Measurements from ENCODE around the gene TIMM23B.
A peak's percentile ranks its signal among the peaks of the same experiment; 100 is the strongest.
"Not testable (repeated sequence)": the region's sequence is repeated elsewhere in the genome, so short reads cannot be mapped to it uniquely, and the experiment has no call there.

The TIMM23B gene

GRCh38 chr10:49931276-49931675, 10.6 kb upstream of the TIMM23B start:
- H3K27ac ChIP-seq (ENCODE audit: low read depth in 2 of 2, low read length in 2 of 2); H3K36me3 ChIP-seq (ENCODE audit: control insufficient read depth in 2 of 2, insufficient read depth in 2 of 2, low read length in 2 of 2); H3K27me3 ChIP-seq (ENCODE audit: control insufficient read depth in 2 of 2, insufficient read depth in 2 of 2, low read length in 2 of 2); H3K9ac ChIP-seq (ENCODE audit: low read depth in 1 of 2, low read length in 2 of 2); H3K9me3 ChIP-seq (ENCODE audit: control insufficient read depth in 2 of 2, low read length in 2 of 2); H3K4me1 ChIP-seq (ENCODE audit: control insufficient read depth in 2 of 2, insufficient read depth in 2 of 2, low read length in 2 of 2); H3K4me3 ChIP-seq (ENCODE audit: low read length in 2 of 2): not testable (repeated sequence)

- not testable (repeated sequence) for H3K9me3 ChIP-seq (ENCODE audit: control insufficient read depth in 2 of 2, low read length in 2 of 2); H3K9ac ChIP-seq (ENCODE audit: low read depth in 1 of 2, low read length in 2 of 2); H3K4me1 ChIP-seq (ENCODE audit: control insufficient read depth in 2 of 2, insufficient read depth in 2 of 2, low read length in 2 of 2); H3K27me3 ChIP-seq (ENCODE audit: control insufficient read depth in 2 of 2, insufficient read depth in 2 of 2, low read length in 2 of 2); H3K36me3 ChIP-seq (ENCODE audit: control insufficient read depth in 2 of 2, insufficient read depth in 2 of 2, low read length in 2 of 2); H3K27ac ChIP-seq (ENCODE audit: low read depth in 2 of 2, low read length in 2 of 2); H3K4me3 ChIP-seq (ENCODE audit: low read length in 2 of 2)
These were observed 9.7 kb upstream of the TIMM23B start for GRCh38 chr10:49931959-49932728.

GRCh38 chr10:49942339-49942705, 469 bp downstream of the TIMM23B start:
- H3K4me3 ChIP-seq (ENCODE audit: low read length in 2 of 2), result peak overlapping the region; percentile 80 to 88
- not testable (repeated sequence) for H3K36me3 ChIP-seq (ENCODE audit: control insufficient read depth in 2 of 2, insufficient read depth in 2 of 2, low read length in 2 of 2); H3K27me3 ChIP-seq (ENCODE audit: control insufficient read depth in 2 of 2, insufficient read depth in 2 of 2, low read length in 2 of 2); H3K4me1 ChIP-seq (ENCODE audit: control insufficient read depth in 2 of 2, insufficient read depth in 2 of 2, low read length in 2 of 2); H3K9me3 ChIP-seq (ENCODE audit: control insufficient read depth in 2 of 2, low read length in 2 of 2)
- peak overlapping the region; percentile 68 to 69 for H3K9ac ChIP-seq (ENCODE audit: low read depth in 1 of 2, low read length in 2 of 2)
- peak overlapping the region in 1 of 2 donors; percentile 38 for H3K27ac ChIP-seq (ENCODE audit: low read depth in 2 of 2, low read length in 2 of 2)

GRCh38 chr10:49943607-49944006, 1.8 kb downstream of the TIMM23B start:
- not testable (repeated sequence) for H3K27ac ChIP-seq (ENCODE audit: low read depth in 2 of 2, low read length in 2 of 2); H3K36me3 ChIP-seq (ENCODE audit: control insufficient read depth in 2 of 2, insufficient read depth in 2 of 2, low read length in 2 of 2); H3K4me1 ChIP-seq (ENCODE audit: control insufficient read depth in 2 of 2, insufficient read depth in 2 of 2, low read length in 2 of 2); H3K9me3 ChIP-seq (ENCODE audit: control insufficient read depth in 2 of 2, low read length in 2 of 2); H3K27me3 ChIP-seq (ENCODE audit: control insufficient read depth in 2 of 2, insufficient read depth in 2 of 2, low read length in 2 of 2); H3K4me3 ChIP-seq (ENCODE audit: low read length in 2 of 2); H3K9ac ChIP-seq (ENCODE audit: low read depth in 1 of 2, low read length in 2 of 2)

- not testable (repeated sequence) for H3K4me1 ChIP-seq (ENCODE audit: control insufficient read depth in 2 of 2, insufficient read depth in 2 of 2, low read length in 2 of 2); H3K4me3 ChIP-seq (ENCODE audit: low read length in 2 of 2); H3K9ac ChIP-seq (ENCODE audit: low read depth in 1 of 2, low read length in 2 of 2); H3K27me3 ChIP-seq (ENCODE audit: control insufficient read depth in 2 of 2, insufficient read depth in 2 of 2, low read length in 2 of 2); H3K36me3 ChIP-seq (ENCODE audit: control insufficient read depth in 2 of 2, insufficient read depth in 2 of 2, low read length in 2 of 2); H3K27ac ChIP-seq (ENCODE audit: low read depth in 2 of 2, low read length in 2 of 2); H3K9me3 ChIP-seq (ENCODE audit: control insufficient read depth in 2 of 2, low read length in 2 of 2)
These were observed 6.3 kb downstream of the TIMM23B start for GRCh38 chr10:49948142-49948541.

DNA sequence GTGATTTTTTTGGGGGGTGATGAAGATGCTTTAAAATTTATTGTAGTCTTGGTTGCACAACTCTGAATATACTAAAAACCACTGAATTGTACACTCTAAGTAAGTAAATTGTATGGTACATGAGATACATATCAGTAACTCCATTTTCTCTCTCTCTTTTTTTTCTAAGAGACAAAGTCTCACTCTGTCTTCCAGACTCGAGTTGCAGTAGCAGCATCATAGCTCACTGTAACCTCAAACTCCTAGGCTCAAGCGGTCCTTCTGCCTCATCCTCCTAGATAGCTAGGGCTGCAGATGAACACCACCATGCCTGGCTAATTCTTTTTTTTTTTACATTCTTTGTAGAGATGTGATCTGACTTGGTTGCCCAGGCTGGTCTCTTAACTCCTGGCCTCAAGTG, 6.9 kb downstream of the TIMM23B start:
- H3K9me3 ChIP-seq (ENCODE audit: control insufficient read depth in 2 of 2, low read length in 2 of 2); H3K4me3 ChIP-seq (ENCODE audit: low read length in 2 of 2); H3K27me3 ChIP-seq (ENCODE audit: control insufficient read depth in 2 of 2, insufficient read depth in 2 of 2, low read length in 2 of 2); H3K9ac ChIP-seq (ENCODE audit: low read depth in 1 of 2, low read length in 2 of 2); H3K4me1 ChIP-seq (ENCODE audit: control insufficient read depth in 2 of 2, insufficient read depth in 2 of 2, low read length in 2 of 2); H3K27ac ChIP-seq (ENCODE audit: low read depth in 2 of 2, low read length in 2 of 2); H3K36me3 ChIP-seq (ENCODE audit: control insufficient read depth in 2 of 2, insufficient read depth in 2 of 2, low read length in 2 of 2): not testable (repeated sequence)

DNA sequence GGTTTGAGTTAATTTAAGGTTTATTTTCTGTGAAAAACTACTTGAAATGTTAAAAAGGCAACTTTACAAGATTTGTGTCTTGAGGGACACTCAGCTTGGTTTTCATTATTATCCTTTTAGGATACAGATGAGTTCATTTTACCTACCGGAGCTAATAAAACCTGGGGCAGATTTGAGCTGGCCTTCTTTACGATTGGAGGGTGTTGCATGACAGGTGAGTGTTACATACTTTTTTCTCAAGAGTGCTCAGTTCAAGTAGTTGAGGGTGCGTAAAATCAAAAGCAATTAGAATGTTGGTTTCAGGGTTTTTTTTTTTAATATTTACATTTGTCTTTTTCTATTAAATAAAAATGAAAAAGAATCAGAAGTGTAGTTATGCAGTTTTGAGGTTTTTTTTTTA, 10.2 kb downstream of the TIMM23B start:
- not testable (repeated sequence) for H3K27ac ChIP-seq (ENCODE audit: low read depth in 2 of 2, low read length in 2 of 2); H3K9ac ChIP-seq (ENCODE audit: low read depth in 1 of 2, low read length in 2 of 2); H3K4me1 ChIP-seq (ENCODE audit: control insufficient read depth in 2 of 2, insufficient read depth in 2 of 2, low read length in 2 of 2); H3K9me3 ChIP-seq (ENCODE audit: control insufficient read depth in 2 of 2, low read length in 2 of 2); H3K4me3 ChIP-seq (ENCODE audit: low read length in 2 of 2); H3K36me3 ChIP-seq (ENCODE audit: control insufficient read depth in 2 of 2, insufficient read depth in 2 of 2, low read length in 2 of 2); H3K27me3 ChIP-seq (ENCODE audit: control insufficient read depth in 2 of 2, insufficient read depth in 2 of 2, low read length in 2 of 2)

DNA sequence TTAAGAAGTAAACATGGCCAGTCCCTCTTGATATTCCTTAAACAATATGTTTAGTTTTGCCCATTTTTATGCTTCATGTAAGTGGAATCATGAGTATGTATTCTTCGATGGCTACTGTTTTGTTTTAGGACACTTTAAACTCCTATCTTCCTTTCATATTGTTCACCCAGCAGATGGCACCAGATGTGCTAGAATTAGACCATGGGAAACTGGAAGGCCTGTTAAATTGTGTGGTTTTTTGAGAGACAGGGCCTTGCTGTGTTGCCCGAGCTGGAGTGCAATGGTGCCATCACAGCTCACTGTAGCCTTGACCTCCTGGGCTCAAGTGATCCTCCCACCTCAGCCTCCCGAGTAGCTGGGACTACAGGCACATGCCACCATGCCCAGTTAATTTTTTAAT, 11.3 kb downstream of the TIMM23B start:
- H3K27ac ChIP-seq (ENCODE audit: low read depth in 2 of 2, low read length in 2 of 2); H3K27me3 ChIP-seq (ENCODE audit: control insufficient read depth in 2 of 2, insufficient read depth in 2 of 2, low read length in 2 of 2): not testable (repeated sequence)

GRCh38 chr10:49970331-49970857, 28.5 kb downstream of the TIMM23B start:
- not testable (repeated sequence) for H3K36me3 ChIP-seq (ENCODE audit: control insufficient read depth in 2 of 2, insufficient read depth in 2 of 2, low read length in 2 of 2); H3K9me3 ChIP-seq (ENCODE audit: control insufficient read depth in 2 of 2, low read length in 2 of 2); H3K9ac ChIP-seq (ENCODE audit: low read depth in 1 of 2, low read length in 2 of 2); H3K4me1 ChIP-seq (ENCODE audit: control insufficient read depth in 2 of 2, insufficient read depth in 2 of 2, low read length in 2 of 2); H3K27me3 ChIP-seq (ENCODE audit: control insufficient read depth in 2 of 2, insufficient read depth in 2 of 2, low read length in 2 of 2); H3K4me3 ChIP-seq (ENCODE audit: low read length in 2 of 2); H3K27ac ChIP-seq (ENCODE audit: low read depth in 2 of 2, low read length in 2 of 2)

More for the DNA sequence above, 11.3 kb downstream of the TIMM23B start:
- H3K36me3 ChIP-seq (ENCODE audit: control insufficient read depth in 2 of 2, insufficient read depth in 2 of 2, low read length in 2 of 2); H3K4me1 ChIP-seq (ENCODE audit: control insufficient read depth in 2 of 2, insufficient read depth in 2 of 2, low read length in 2 of 2); H3K9me3 ChIP-seq (ENCODE audit: control insufficient read depth in 2 of 2, low read length in 2 of 2); H3K9ac ChIP-seq (ENCODE audit: low read depth in 1 of 2, low read length in 2 of 2); H3K4me3 ChIP-seq (ENCODE audit: low read length in 2 of 2): not testable (repeated sequence)

DNA sequence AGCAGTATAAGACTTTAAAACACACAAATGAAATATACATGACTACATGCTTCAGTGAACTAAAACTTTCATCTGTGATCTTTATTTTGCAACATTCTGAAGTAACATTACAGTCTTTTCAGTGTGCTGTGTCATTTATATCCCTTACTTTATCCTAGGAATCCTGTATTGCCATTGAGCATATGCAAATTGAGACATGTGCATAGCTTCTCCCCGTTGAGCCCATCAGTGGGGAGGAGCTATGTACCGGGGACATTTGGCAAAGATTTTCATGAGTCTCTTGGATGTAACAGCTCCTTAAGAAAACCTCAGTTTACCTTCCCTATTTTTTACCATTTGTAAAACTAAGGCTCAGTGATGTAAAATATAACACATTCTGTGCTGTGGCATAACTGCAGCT, 29.6 kb downstream of the TIMM23B start:
- H3K27me3 ChIP-seq (ENCODE audit: control insufficient read depth in 2 of 2, insufficient read depth in 2 of 2, low read length in 2 of 2); H3K27ac ChIP-seq (ENCODE audit: low read depth in 2 of 2, low read length in 2 of 2); H3K36me3 ChIP-seq (ENCODE audit: control insufficient read depth in 2 of 2, insufficient read depth in 2 of 2, low read length in 2 of 2); H3K9me3 ChIP-seq (ENCODE audit: control insufficient read depth in 2 of 2, low read length in 2 of 2); H3K4me3 ChIP-seq (ENCODE audit: low read length in 2 of 2); H3K4me1 ChIP-seq (ENCODE audit: control insufficient read depth in 2 of 2, insufficient read depth in 2 of 2, low read length in 2 of 2); H3K9ac ChIP-seq (ENCODE audit: low read depth in 1 of 2, low read length in 2 of 2): not testable (repeated sequence)

DNA sequence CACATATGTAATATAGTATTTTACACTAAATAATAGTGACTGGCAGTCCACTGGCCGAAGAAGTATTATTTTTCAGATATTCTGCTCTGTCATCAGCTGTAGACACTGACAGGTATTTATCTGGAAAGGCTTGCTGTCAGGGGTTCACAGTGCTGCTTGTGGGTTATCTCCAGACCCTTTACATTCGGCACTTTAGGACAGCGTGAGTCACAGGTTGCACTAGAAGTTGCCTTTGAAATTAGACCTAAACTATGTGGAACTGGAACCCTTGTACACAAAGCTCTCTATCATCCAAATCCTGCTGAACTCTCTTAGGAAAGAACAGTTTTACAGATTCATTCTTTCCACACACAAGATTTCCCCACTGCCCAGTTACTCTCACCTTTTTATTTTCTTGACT, 30.2 kb downstream of the TIMM23B start:
- not testable (repeated sequence) for H3K9ac ChIP-seq (ENCODE audit: low read depth in 1 of 2, low read length in 2 of 2); H3K36me3 ChIP-seq (ENCODE audit: control insufficient read depth in 2 of 2, insufficient read depth in 2 of 2, low read length in 2 of 2); H3K4me1 ChIP-seq (ENCODE audit: control insufficient read depth in 2 of 2, insufficient read depth in 2 of 2, low read length in 2 of 2); H3K4me3 ChIP-seq (ENCODE audit: low read length in 2 of 2); H3K27ac ChIP-seq (ENCODE audit: low read depth in 2 of 2, low read length in 2 of 2); H3K27me3 ChIP-seq (ENCODE audit: control insufficient read depth in 2 of 2, insufficient read depth in 2 of 2, low read length in 2 of 2); H3K9me3 ChIP-seq (ENCODE audit: control insufficient read depth in 2 of 2, low read length in 2 of 2)

Data from mucosa of rectum (tissue), 2 donors.